Stimulated activated CD8-positive, alpha-beta memory T cell treated with anti-CD3 and anti-CD28 coated beads, Interleukin-7, amount 100 ng/mL, for 48 hours (primary cell): Measurements from ENCODE around the gene OCEL1.
"Not testable (repeated sequence)": the region's sequence is repeated elsewhere in the genome, so short reads cannot be mapped to it uniquely, and the experiment has no call there.

Source experiments
- DNase-seq, 2 donors: peaks; one replicate each; pipeline ENCODE4 v3.0.0-alpha.2; 2020; ENCODE audit warnings: low read depth in 1 of 2; ENCODE audit errors: extremely low read depth in 1 of 2

OCEL1 gene

DNA sequence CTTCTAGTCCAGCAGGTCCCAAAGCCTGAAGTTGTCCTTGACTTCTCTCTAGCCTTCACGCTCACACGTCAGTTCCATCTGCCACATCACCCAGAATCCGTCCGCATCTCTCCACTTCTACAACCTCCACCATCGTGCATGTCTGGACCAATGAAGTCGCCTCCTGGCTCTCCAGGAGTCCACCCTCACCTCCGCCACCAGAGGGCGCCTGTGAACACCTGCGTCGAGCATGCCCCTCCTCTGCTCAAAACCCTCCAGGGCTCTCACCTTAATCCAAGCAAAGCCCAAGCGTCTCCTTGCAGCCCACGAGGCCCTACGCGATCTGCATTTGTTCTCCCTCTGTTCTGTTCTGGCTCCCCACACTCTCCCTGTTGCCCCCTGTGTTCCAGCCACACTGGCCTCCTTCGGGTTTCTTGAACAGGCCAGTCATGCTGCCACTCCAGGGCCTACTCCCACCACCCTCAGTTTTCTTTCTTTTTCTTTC lies 34.9 kb downstream of the OCEL1 start:
- peak; percentile 66 to 83 for DNase-seq

DNA sequence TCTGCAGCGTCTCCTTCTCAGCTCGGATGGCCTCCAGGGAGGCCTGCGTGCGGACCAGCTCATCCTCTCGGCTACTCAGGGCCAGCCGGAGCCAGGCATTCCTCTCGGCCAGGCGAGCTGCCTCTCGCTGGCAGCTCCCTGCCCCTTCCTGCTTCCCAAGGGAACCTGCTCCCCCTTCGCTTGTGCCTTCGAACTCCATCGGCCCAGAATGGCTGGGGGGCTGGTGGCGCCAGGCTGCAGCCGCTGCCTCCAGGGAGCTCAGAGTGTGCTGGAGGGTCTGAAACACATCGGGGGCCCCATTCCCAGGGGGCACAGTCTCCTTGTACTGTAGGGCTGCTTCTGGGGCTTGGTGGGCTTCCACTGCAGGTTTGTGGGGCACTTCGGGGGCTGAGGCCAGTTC lies 36.5 kb downstream of the OCEL1 start:
- DNase-seq = no peak

DNA sequence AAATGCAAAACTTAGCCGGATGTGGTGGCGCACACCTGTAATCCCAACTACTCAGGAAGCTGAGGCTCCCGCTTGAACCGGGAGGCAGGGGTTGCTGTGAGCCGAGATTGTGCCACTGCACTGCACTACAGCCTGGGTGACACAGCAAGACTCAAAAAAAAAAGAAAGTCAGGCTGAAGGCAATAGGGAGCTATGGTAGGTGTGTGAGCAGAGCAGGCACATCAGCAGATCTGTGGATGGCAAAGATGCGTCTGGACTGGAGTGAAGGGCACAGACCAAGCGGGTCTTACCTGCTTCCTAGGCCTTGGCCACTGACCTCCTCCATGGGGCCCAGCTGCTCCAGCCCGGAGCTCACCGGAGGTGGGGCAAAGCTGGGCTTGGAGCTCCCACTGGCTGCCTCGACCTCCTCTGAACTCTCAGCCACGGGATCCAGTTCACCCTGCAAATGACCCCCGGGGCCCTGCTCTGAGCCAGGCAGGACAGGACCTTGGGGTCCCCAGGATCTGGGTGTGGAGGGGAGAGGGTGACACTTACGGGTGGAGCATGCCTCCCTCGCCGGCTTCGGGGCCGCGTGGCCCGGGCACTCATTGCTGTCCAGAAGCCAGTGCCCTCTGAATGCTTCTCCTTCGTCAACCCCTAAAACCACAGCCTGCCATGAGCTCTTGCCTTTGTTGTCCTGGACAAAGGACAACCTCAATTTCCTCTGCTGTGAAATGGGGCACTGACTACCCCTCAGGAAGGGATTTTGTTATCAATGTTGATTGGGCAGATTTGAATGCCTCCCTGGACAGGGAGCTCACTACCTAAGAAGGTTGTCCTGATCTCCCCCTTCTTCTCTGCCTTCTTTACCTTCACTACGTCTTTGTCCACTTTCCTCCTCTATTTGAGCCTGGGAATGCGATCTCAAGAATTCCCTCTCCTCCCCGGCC lies 38.0 kb downstream of the OCEL1 start:
- DNase-seq = no peak

DNA sequence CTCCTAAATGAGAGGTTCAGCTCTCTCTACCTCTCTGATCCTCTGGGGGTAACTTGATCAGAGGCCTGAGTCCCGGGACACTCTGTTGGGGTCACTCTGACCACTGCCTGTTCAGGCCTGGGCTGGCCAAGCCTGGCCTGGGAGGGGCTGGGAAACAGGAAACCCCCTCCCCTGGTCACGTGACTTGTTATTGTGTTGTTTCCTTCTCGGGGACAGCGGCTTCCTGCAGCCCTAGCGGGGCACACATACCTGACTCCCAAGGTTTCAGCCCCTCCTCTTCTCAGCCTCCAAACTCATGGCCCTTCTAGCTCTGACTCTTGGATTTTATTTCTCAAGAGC lies 38.6 kb downstream of the OCEL1 start, which contains the start of gene USHBP1:
USHBP1 (minus strand) TSS at position 105 of the 339 bp plus-strand sequence. CDS start 446 bp downstream, outside the sequence.
- DNase-seq = no peak

DNA sequence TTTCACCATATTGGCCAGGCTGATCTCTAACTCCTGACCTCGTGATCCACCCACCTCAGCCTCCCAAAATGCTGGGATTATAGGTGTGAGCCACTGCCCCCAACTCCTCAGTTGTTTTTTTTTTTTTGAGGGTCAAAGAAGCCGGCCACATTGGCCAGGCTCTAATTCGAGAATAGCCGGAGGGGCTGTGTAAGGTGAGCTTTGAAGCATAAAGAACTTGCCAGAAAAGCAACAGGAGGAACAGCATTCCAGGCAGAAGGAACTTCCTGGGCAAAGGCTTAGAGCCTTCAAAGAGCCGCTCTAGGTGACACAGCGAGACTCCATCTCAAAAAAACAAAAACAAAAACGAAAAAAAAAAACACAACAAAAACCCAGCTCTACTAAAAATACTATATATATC lies 40.0 kb downstream of the OCEL1 start:
- no peak for DNase-seq

DNA sequence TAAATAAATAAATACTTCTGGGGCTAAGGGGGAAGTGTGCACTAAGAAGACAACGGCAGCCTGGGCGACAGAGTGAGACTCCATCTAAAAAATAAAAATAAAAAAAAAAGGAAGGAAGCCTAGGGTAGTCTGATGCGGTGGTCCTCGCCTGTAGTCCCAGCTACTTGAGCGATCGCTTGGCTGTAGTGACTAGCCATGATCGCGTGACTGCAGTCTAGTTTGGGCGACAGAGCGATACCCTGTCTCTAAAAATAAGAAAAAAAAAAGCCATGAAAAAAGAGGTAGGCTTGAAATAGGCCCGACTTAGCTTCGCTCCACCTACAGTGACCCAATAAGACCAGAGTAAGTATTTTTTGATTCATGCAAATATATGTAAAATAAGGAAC lies 40.6 kb downstream of the OCEL1 start:
- DNase-seq = no peak

- peak; percentile 86 to 97 for DNase-seq
Measured at GRCh38 chr19:17266975-17267788, 41.2 kb downstream of the OCEL1 start, which contains the start of gene BABAM1. Gene BABAM1, plus strand, starts transcription at chr19:17267443. Its CDS starts 1,364 bp downstream, at chr19:17268807.

DNA sequence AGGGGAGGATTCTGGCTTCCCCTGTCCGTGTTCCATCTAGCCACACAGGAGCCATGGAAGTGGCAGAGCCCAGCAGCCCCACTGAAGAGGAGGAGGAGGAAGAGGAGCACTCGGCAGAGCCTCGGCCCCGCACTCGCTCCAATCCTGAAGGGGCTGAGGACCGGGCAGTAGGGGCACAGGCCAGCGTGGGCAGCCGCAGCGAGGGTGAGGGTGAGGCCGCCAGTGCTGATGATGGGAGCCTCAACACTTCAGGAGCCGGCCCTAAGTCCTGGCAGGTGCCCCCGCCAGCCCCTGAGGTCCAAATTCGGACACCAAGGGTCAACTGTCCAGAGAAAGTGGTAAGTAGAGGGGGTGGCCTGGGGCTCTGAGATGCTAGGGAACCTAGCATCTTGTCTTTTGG lies 42.7 kb downstream of the OCEL1 start:
- DNase-seq = no peak

DNA sequence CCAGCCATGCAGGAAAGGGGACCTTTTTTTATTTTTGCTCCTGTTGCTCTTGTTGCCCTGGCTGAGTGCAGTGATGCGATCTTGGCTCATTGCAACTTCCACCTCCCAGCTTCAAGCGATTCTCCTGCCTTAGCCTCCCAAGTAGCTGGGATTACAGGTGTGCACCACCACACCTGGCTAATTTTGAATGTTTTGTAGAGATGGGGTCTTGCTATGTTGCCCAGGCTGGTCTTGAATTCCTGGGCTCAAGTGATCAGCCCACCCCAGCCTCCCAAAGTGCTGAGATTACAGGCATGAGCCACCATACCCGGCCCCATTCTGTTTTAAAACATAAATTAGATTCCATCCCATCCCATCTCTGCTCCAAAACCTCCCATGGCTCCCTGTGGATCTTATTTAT lies 48.9 kb downstream of the OCEL1 start:
- not testable (repeated sequence) for DNase-seq

GRCh38 chr19:17275441-17276175 lies 49.6 kb downstream of the OCEL1 start:
- DNase-seq = no peak
